Smooth muscle cell (in vitro differentiated cells): ENCODE measurements around the gene ASB10. TPM values are rescaled to one million over a fixed set of nuclear protein-coding genes. Genes with fewer than 3 reads are reported as not detected.
A peak's percentile ranks its signal among the peaks of the same experiment; 100 is the strongest.

ENCODE experiments used
- DNase-seq: peaks from one replicate; lab custom pipeline; 2025; ENCODE audit not compliant: unreplicated experiment; lab: John Stamatoyannopoulos, UW
- H2AFZ ChIP-seq: fragments of 200-600 bp; sonication (generic); 2 replicates; pipeline ENCODE4 v1.6.0; 2016; ENCODE audit warnings: antibody characterized with exemption, low read depth, mild to moderate bottlenecking
- H3F3A ChIP-seq: fragments of 200-600 bp; sonication (generic); 2 replicates; pipeline ENCODE4 v1.6.0; 2017; ENCODE audit warnings: antibody characterized with exemption, low read depth
- H3K27ac ChIP-seq: fragments of 200-600 bp; sonication (generic); 2 replicates; pipeline ENCODE4 v1.5.1; 2016; ENCODE audit warnings: low read depth, mild to moderate bottlenecking
- H3K27me3 ChIP-seq: fragments of 200-600 bp; sonication (generic); 2 replicates; pipeline ENCODE4 v1.6.1; 2016; ENCODE audit warnings: low read depth, mild to moderate bottlenecking
- H3K36me3 ChIP-seq: fragments of 200-600 bp; sonication (generic); 2 replicates; pipeline ENCODE4 v1.5.1; 2016; ENCODE audit warnings: low read depth
- H3K4me1 ChIP-seq: fragments of 200-600 bp; sonication (generic); 2 replicates; pipeline ENCODE4 v1.5.1; 2016; ENCODE audit warnings: low read depth
- H3K4me2 ChIP-seq: fragments of 200-600 bp; sonication (generic); 2 replicates; pipeline ENCODE4 v1.6.0; 2016; ENCODE audit warnings: mild to moderate bottlenecking
- H3K4me3 ChIP-seq: fragments of 200-600 bp; sonication (generic); 2 replicates; pipeline ENCODE4 v1.5.1; 2016; ENCODE audit warnings: mild to moderate bottlenecking
- H3K79me2 ChIP-seq: fragments of 200-600 bp; sonication (generic); 2 replicates; pipeline ENCODE4 v1.6.0; 2016; ENCODE audit warnings: low read depth, mild to moderate bottlenecking
- H3K9ac ChIP-seq: fragments of 200-600 bp; sonication (generic); 2 replicates; pipeline ENCODE4 v1.6.0; 2016; ENCODE audit warnings: low read depth
- H3K9me3 ChIP-seq: fragments of 200-600 bp; sonication (generic); replicated peaks from 2 replicates; pipeline ENCODE4 v1.5.1; 2016; ENCODE audit warnings: low read depth
- H4K20me1 ChIP-seq: fragments of 200-600 bp; sonication (generic); 2 replicates; pipeline ENCODE4 v1.6.0; 2016; ENCODE audit warnings: low read depth
- WGBS: methylation state at CpG from one replicate; pipeline ENCODE4 v1.1.7; 2016; ENCODE audit warnings: low lambda C conversion rate; 5-methylcytosine and 5-hydroxymethylcytosine counted together
- polyA plus RNA-seq: library from polyadenylated mRNA; unstranded; fragments of >200 nt; fragmentation: Nextera tagmentation; extraction: Ambion mirVana; gene quantifications from 2 replicates; pipeline ENCODE4 v1.2.1, GENCODE V29; 2016
- total RNA-seq: library from RNA; depleted of rRNA; stranded (reverse); fragments of >200 nt; gene quantifications from 2 replicates; pipeline ENCODE4 v1.2.3, GENCODE V29; 2014
- TF ChIP-seq, protein P1 (sequence below): fragments of 200-600 bp; sonication (generic); IDR thresholded peaks from 2 replicates; pipeline ENCODE4 v1.5.1; 2017; ENCODE audit warnings: borderline replicate concordance, mild to moderate bottlenecking, antibody characterized with exemption; ENCODE audit not compliant: insufficient read depth, poor library complexity, severe bottlenecking

Gene ASB10
- total and polyA plus RNA-seq, 2 experiments from 2014 or later = not detected

DNA sequence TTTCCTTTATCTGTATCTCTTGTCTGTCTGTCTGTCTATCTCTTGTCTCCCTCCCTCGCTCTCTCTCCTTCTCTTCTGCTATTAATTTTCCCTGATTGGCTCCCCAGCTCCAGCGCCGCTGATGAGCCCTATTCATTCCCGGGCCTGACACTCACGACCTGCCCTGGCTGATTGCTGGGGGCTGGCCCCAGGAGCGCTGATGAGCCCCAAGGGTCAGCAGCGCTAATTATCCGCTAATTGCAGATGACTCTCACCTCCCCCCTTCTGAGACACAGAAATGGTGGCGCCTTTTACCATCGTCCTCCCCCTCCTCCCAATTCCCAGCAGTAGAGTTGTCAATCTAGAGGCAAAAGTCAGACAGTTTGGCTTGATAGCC is 18.3 kb downstream of the ASB10 start:
- Histone ChIP-seq H4K20me1 (no peaks in the 10 kb centered on the region), H2AFZ (no peak overlapping the region), H3K4me3 (no peak overlapping the region), H3K27ac (no peak overlapping the region), H3K9ac (no peak overlapping the region), H3K79me2 (no peaks in the 10 kb centered on the region), H3K4me1 (peaks cover 6% of the 10 kb centered on the region), H3K27me3 (peaks cover 78% of the 10 kb centered on the region), H3K9me3 (no peaks in the 10 kb centered on the region), H3K36me3 (no peaks in the 10 kb centered on the region), H3K4me2 (no peak overlapping the region), H3F3A (no peaks in the 10 kb centered on the region)
- no peak for DNase-seq
- 35% methylated on average over 10 of the region's 10 CpGs for WGBS
- TF ChIP-seq, protein P1, sequence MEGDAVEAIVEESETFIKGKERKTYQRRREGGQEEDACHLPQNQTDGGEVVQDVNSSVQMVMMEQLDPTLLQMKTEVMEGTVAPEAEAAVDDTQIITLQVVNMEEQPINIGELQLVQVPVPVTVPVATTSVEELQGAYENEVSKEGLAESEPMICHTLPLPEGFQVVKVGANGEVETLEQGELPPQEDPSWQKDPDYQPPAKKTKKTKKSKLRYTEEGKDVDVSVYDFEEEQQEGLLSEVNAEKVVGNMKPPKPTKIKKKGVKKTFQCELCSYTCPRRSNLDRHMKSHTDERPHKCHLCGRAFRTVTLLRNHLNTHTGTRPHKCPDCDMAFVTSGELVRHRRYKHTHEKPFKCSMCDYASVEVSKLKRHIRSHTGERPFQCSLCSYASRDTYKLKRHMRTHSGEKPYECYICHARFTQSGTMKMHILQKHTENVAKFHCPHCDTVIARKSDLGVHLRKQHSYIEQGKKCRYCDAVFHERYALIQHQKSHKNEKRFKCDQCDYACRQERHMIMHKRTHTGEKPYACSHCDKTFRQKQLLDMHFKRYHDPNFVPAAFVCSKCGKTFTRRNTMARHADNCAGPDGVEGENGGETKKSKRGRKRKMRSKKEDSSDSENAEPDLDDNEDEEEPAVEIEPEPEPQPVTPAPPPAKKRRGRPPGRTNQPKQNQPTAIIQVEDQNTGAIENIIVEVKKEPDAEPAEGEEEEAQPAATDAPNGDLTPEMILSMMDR = no peak

GRCh38 chr7:151168003-151168786 is 18.9 kb downstream of the ASB10 start:
- H3K36me3 ChIP-seq = no peaks in the 10 kb centered on the region
- no peak overlapping the region for H3K9ac ChIP-seq
- TF ChIP-seq, protein P1 = peak; percentile 61
- WGBS = 8% methylated on average over 23 of the region's 52 CpGs
- H3K4me1 ChIP-seq = peaks cover 6% of the 10 kb centered on the region
- H3F3A ChIP-seq = no peaks in the 10 kb centered on the region
- no peak overlapping the region for H3K27ac ChIP-seq
- no peaks in the 10 kb centered on the region for H3K79me2 ChIP-seq
- H3K9me3 ChIP-seq = no peaks in the 10 kb centered on the region
- no peak for DNase-seq
- H3K4me3 ChIP-seq = peak overlapping the region; percentile 46
- H2AFZ ChIP-seq = no peak overlapping the region
- peak overlapping the region; percentile 88 for H3K4me2 ChIP-seq
- peaks cover 83% of the 10 kb centered on the region for H3K27me3 ChIP-seq
- no peaks in the 10 kb centered on the region for H4K20me1 ChIP-seq

- peaks cover 91% of the 10 kb centered on the region for H3K27me3 ChIP-seq
- DNase-seq = no peak
These were observed 19.7 kb downstream of the ASB10 start, which contains the start of gene GBX1 for GRCh38 chr7:151167197-151167961. Gene GBX1 (minus strand): TSS chr7:151167694. CDS start chr7:151167548, 146 bp downstream.

More at GRCh38 chr7:151167197-151167961, 19.7 kb downstream of the ASB10 start, which contains the start of gene GBX1:
- Histone ChIP-seq H4K20me1 (no peaks in the 10 kb centered on the region), H3K27ac (no peak within 1 kb of the TSS), H3K9ac (no peak within 1 kb of the TSS), H3K79me2 (no peaks in the 10 kb centered on the region), H3F3A (no peaks in the 10 kb centered on the region), H3K36me3 (no peaks in the 10 kb centered on the region), H3K4me2 (peak within 1 kb of the TSS; percentile 88), H2AFZ (no peak within 1 kb of the TSS), H3K4me1 (peaks cover 6% of the 10 kb centered on the region), H3K9me3 (no peaks in the 10 kb centered on the region), H3K4me3 (peak within 1 kb of the TSS; percentile 46)
- TF ChIP-seq, protein P1 = no peak
- under 1% methylated on average over 45 of the region's 101 CpGs for WGBS
